ENCODE data around the gene TSPOAP1.

Gene TSPOAP1

GRCh38 chr17:58270476-58271215 lies 57.9 kb downstream of the TSPOAP1 start:
- CTCF ChIA-PET = interaction anchor here (1.1 to 1.2 kb wide), 2 partner anchors 34 to 70 kb away, joined by 3 to 4 read pairs; no protein-coding TSS in a partner anchor
- DNase-seq (ENCODE audit: extremely low spot score) = no peak
- no peak for TF ChIP-seq CTCF (IDR thresholded peaks at IDR 0.05; ENCODE audit: control extremely low read depth, extremely low read depth, low read depth, missing control alignments)
- POLR2A ChIA-PET = no interaction called here

GRCh38 chr17:58269557-58270291 lies 58.9 kb downstream of the TSPOAP1 start:
- no peak for DNase-seq (ENCODE audit: extremely low spot score)
- CTCF ChIA-PET = no interaction called here
- POLR2A ChIA-PET = no interaction called here
- no peak for TF ChIP-seq CTCF (IDR thresholded peaks at IDR 0.05; ENCODE audit: control extremely low read depth, extremely low read depth, low read depth, missing control alignments)

GRCh38 chr17:58268774-58269556 lies 59.6 kb downstream of the TSPOAP1 start:
- CTCF ChIA-PET = interaction anchor here (1.1 kb wide), 1 partner anchor 35 kb away, joined by 3 read pairs; no protein-coding TSS in a partner anchor
- no peak for DNase-seq (ENCODE audit: extremely low spot score)

GRCh38 chr17:58268326-58268725 lies 60.3 kb downstream of the TSPOAP1 start:
- ChIA-PET POLR2A (no interaction called here), CTCF (interaction anchor here (1.1 kb wide), 3 partner anchors 12 to 67 kb away, joined by 3 to 4 read pairs (median 3); no protein-coding TSS in a partner anchor)
- DNase-seq (ENCODE audit: extremely low spot score) = no peak
- no peak for TF ChIP-seq CTCF (IDR thresholded peaks at IDR 0.05; ENCODE audit: control extremely low read depth, extremely low read depth, low read depth, missing control alignments)

More at GRCh38 chr17:58268774-58269556, 59.6 kb downstream of the TSPOAP1 start:
- POLR2A ChIA-PET = no interaction called here
- TF ChIP-seq CTCF (IDR thresholded peaks at IDR 0.05; ENCODE audit: control extremely low read depth, extremely low read depth, low read depth, missing control alignments) = no peak

GRCh38 chr17:58267347-58268324 lies 61.0 kb downstream of the TSPOAP1 start:
- CTCF ChIA-PET = interaction anchor here (0.9 to 1.1 kb wide), 4 partner anchors 10 to 67 kb away, joined by 3 to 4 read pairs (median 3); no protein-coding TSS in a partner anchor
- no peak for TF ChIP-seq CTCF (IDR thresholded peaks at IDR 0.05; ENCODE audit: control extremely low read depth, extremely low read depth, low read depth, missing control alignments)
- POLR2A ChIA-PET = no interaction called here
- no peak for DNase-seq (ENCODE audit: extremely low spot score)

All from GM10248 (cell line).